Measurements from ENCODE around the gene ZNF618.

Gene ZNF618

GRCh38 chr9:114069476-114070187, 193.5 kb downstream of the ZNF618 start:
- H3K36me3 Mint-ChIP-seq, result no peaks in the 10 kb centered on the region
- no peak overlapping the region for H3K4me3 Mint-ChIP-seq
- H3K4me1 Mint-ChIP-seq (ENCODE audit: low read depth), result no peaks in the 10 kb centered on the region
- no peaks in the 10 kb centered on the region for H3K9me3 Mint-ChIP-seq (ENCODE audit: low read depth)
- peaks cover 4% of the 10 kb centered on the region for H3K27me3 Mint-ChIP-seq
- no peak overlapping the region for H3K27ac Mint-ChIP-seq

- Mint-ChIP-seq H3K36me3 (no peaks in the 10 kb centered on the region), H3K9me3 (ENCODE audit: low read depth) (no peaks in the 10 kb centered on the region), H3K27me3 (peaks cover 10% of the 10 kb centered on the region), H3K4me1 (ENCODE audit: low read depth) (no peaks in the 10 kb centered on the region), H3K4me3 (no peak overlapping the region), H3K27ac (no peak overlapping the region)
Measured at GRCh38 chr9:114070188-114071103, 194.3 kb downstream of the ZNF618 start.

- no peaks in the 10 kb centered on the region for H3K9me3 Mint-ChIP-seq (ENCODE audit: low read depth)
Measured at GRCh38 chr9:114071197-114071795, 195.2 kb downstream of the ZNF618 start.

GRCh38 chr9:114072184-114073140, 196.4 kb downstream of the ZNF618 start:
- Mint-ChIP-seq H3K4me3 (no peak overlapping the region), H3K36me3 (no peaks in the 10 kb centered on the region), H3K27me3 (peaks cover 10% of the 10 kb centered on the region), H3K4me1 (ENCODE audit: low read depth) (no peaks in the 10 kb centered on the region), H3K9me3 (ENCODE audit: low read depth) (no peaks in the 10 kb centered on the region), H3K27ac (no peak overlapping the region)

More at GRCh38 chr9:114071197-114071795, 195.2 kb downstream of the ZNF618 start:
- no peaks in the 10 kb centered on the region for H3K36me3 Mint-ChIP-seq
- H3K27me3 Mint-ChIP-seq, result peaks cover 8% of the 10 kb centered on the region
- H3K27ac Mint-ChIP-seq, result no peak overlapping the region
- no peak overlapping the region for H3K4me3 Mint-ChIP-seq
- no peaks in the 10 kb centered on the region for H3K4me1 Mint-ChIP-seq (ENCODE audit: low read depth)

DNA sequence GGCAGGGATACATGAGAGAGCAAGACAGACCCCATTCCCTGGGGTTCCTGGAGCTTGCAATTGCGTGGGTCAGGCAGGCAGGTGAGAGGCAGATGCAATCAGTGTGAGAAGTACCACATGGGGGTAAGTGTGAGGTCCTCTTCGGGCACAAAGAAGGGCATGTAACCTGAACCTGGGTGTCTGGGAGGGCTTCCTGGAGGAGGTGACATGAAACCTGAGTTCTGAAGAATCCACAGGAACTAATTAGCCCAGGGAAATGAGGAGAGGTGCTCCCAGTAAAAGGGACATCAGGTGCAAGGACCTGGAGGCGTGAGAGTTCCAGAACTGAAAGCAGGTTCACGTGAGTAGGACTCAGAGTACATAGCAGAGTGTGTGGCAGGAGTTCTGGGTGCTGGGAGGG, 199.5 kb downstream of the ZNF618 start:
- Mint-ChIP-seq H3K4me3 (no peak overlapping the region), H3K36me3 (no peaks in the 10 kb centered on the region), H3K27ac (no peak overlapping the region), H3K9me3 (ENCODE audit: low read depth) (no peaks in the 10 kb centered on the region), H3K27me3 (peaks cover 10% of the 10 kb centered on the region), H3K4me1 (ENCODE audit: low read depth) (no peaks in the 10 kb centered on the region)

DNA sequence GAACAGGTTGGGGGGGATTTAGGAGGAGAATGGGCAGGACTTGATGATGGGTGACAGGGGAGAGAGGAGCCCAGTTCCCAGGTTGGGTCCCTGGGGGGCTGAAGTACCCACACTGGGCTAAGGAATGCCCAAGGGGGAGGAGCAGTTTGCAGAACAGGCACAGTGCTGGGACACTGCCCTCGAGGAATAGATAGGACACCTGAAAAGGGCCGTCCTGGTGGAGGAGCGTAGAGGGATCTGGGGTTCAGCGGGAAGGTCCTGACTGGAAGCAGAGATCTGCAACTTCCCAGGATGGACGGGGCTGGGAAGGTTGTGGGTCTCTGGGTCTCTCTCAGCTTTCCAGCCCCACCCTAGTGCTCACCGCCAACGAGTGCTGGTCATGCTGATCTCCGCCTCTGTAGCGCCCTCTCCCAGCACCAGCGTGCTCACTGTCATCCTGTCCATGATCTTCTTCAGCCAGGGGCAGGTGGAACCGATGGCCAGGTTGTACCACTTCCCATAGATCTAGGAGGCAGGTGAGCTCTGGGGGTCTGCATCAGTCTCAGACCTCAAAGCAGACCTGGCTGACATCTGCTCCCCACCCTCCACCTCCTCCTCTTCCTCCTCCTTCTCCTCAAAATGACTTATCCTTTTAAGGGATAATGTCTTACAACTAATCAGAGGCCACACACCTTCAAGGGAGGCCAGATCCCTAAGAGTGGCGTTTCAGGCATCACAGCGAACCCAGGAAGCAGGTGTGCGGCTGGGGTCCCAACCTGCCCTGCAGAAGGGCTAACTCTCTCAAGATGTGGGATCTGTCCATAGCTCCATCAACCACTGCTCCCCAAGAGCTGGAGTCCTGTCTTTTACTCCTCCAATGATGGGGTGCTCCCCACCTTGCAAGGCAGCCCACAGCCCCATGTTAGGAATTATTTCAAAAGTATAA, 200.4 kb downstream of the ZNF618 start:
- H3K36me3 Mint-ChIP-seq, result no peaks in the 10 kb centered on the region
- no peaks in the 10 kb centered on the region for H3K4me1 Mint-ChIP-seq (ENCODE audit: low read depth)
- no peaks in the 10 kb centered on the region for H3K9me3 Mint-ChIP-seq (ENCODE audit: low read depth)
- no peak overlapping the region for H3K4me3 Mint-ChIP-seq
- H3K27me3 Mint-ChIP-seq, result peaks cover 10% of the 10 kb centered on the region
- no peak overlapping the region for H3K27ac Mint-ChIP-seq

GRCh38 chr9:114077162-114077837, 201.2 kb downstream of the ZNF618 start:
- Mint-ChIP-seq H3K9me3 (ENCODE audit: low read depth) (no peaks in the 10 kb centered on the region), H3K4me3 (no peak overlapping the region), H3K27me3 (peaks cover 10% of the 10 kb centered on the region), H3K36me3 (no peaks in the 10 kb centered on the region), H3K4me1 (ENCODE audit: low read depth) (no peaks in the 10 kb centered on the region), H3K27ac (no peak overlapping the region)

DNA sequence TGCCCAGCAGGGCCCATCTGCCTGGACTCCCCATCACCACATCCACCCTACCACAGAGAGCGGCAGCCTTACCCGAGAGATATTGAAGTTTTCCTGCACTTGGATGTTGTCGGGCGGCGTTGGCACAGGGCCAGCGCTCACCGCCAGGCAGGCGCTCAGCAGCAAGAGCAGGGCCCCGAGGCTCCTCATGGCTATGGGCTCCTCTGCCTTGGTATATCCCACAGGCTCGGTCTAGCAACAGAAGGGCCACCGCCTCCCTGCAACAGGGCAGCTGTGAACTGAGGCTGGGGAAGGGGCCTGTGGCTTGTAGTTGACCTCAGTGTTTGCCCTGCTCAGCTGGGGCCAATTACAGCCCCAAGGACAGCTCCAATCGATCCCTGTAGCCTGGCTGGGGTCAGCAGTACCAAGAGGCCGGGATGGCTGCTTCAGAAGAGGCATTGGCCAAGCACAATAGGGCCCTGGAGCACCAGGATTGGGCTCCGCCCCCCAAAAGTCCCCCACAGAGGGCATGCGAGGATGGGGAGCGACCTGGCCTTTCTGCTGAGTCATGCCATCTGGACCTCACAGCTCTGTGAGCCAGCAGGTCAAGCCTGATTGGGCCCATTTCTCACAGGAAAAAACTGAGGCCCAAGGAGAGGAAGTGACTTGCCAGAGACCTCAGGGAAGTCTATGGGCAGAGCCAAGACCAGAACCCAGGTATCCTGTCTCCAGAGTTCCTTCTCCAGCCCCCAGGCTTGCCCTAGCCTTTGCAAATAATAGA, 202.1 kb downstream of the ZNF618 start, which contains the start of gene AMBP:
AMBP (minus strand) TSS at position 280 of the 760 bp plus-strand sequence; CDS start at position 189, 91 bp downstream.
- peaks cover 1% of the 10 kb centered on the region for H3K4me1 Mint-ChIP-seq (ENCODE audit: low read depth)
- no peak within 1 kb of the TSS for H3K27ac Mint-ChIP-seq
- H3K9me3 Mint-ChIP-seq (ENCODE audit: low read depth), result no peaks in the 10 kb centered on the region
- H3K36me3 Mint-ChIP-seq, result no peaks in the 10 kb centered on the region
- H3K4me3 Mint-ChIP-seq, result no peak within 1 kb of the TSS
- H3K27me3 Mint-ChIP-seq, result peaks cover 10% of the 10 kb centered on the region

GRCh38 chr9:114078781-114079156, 202.7 kb downstream of the ZNF618 start:
- peaks cover 1% of the 10 kb centered on the region for H3K4me1 Mint-ChIP-seq (ENCODE audit: low read depth)
- no peak overlapping the region for H3K4me3 Mint-ChIP-seq
- peaks cover 10% of the 10 kb centered on the region for H3K27me3 Mint-ChIP-seq
- H3K9me3 Mint-ChIP-seq (ENCODE audit: low read depth), result no peaks in the 10 kb centered on the region
- H3K27ac Mint-ChIP-seq, result no peak overlapping the region
- no peaks in the 10 kb centered on the region for H3K36me3 Mint-ChIP-seq

DNA sequence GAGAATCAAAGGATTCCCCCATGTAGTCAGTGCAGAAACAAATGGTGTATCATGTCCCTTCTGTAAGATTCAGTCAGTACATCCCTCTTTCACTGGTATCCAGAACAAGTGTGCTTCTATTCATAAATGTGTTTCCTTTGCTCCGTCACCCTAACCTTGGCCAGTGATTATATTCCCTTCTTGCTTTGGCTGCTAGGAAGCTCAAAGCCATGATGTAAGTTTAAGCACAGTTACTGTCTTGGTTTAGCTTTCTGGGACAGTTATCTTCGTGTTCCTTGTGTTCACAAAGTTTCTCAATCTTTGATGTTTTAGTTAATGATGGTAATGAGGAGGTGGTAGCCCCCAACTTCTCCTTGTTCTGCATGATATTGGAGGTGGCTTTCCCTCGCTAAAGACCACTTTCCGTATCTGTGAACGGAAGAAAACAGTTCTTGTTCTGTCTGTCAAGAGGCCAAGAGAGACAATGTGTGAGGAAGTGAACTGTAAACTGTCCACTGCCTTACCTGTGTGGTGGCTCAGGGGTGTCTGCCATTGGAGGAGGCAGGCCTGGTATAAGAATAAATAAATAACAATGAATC, 204.2 kb downstream of the ZNF618 start:
- Mint-ChIP-seq H3K4me3 (no peak overlapping the region), H3K4me1 (ENCODE audit: low read depth) (peaks cover 1% of the 10 kb centered on the region), H3K36me3 (no peaks in the 10 kb centered on the region), H3K9me3 (ENCODE audit: low read depth) (no peaks in the 10 kb centered on the region), H3K27ac (no peak overlapping the region), H3K27me3 (peaks cover 4% of the 10 kb centered on the region)

DNA sequence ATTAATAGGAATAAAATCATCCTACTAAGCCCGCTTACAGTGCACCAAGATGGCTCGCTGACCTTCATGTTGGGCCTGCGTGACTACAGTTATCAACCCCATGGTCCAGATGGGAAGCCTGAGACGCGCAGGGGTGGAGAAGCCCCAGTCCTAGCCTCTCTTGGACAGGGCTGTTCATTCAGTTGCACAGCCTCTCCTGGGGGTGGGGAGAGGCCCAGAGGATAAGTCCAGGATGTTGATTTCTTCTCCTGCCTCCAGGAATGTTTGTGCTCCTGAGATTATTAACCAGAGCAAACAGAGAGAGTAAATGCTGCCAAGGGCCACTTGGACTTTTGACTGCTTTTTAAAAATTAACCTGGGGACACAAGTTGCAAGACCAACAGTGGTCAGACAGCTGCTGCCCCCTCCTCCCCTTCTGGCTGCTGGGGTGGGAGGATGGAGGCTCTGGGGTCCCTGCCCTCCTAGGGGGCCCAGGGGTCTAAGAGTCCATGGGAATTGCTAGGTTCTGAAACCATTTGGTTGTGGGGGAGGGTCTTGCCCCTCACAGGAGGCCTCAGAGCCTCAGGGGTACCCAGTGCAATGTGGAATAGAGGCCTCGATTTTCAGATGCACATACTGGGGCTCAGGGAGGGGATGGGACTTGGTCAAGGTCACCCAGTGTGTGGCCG, 204.8 kb downstream of the ZNF618 start:
- H3K9me3 Mint-ChIP-seq (ENCODE audit: low read depth), result no peaks in the 10 kb centered on the region

More for the DNA sequence above, 204.8 kb downstream of the ZNF618 start:
- peaks cover 1% of the 10 kb centered on the region for H3K27me3 Mint-ChIP-seq
- peaks cover 1% of the 10 kb centered on the region for H3K4me1 Mint-ChIP-seq (ENCODE audit: low read depth)
- no peaks in the 10 kb centered on the region for H3K36me3 Mint-ChIP-seq
- H3K4me3 Mint-ChIP-seq, result no peak overlapping the region
- no peak overlapping the region for H3K27ac Mint-ChIP-seq
